GM23338 (cell line): ENCODE data around the gene SLC22A14. TPM values are rescaled to one million over a fixed set of nuclear protein-coding genes. Genes with fewer than 3 reads are reported as not detected.

ENCODE experiments used
- ATAC-seq: fragments of 200-7000 bp; cut with Tn5 transposase; 3 replicates; pipeline ENCODE4 v1.9.1; 2020
- DNase-seq: peaks from one replicate; pipeline ENCODE4 v3.0.0-alpha.2; 2015; ENCODE audit warnings: low spot score
- H2AFZ ChIP-seq: fragments of 200-600 bp; sonication (generic); 2 replicates; pipeline ENCODE4 v1.8.0; 2016; ENCODE audit warnings: antibody characterized with exemption, mild to moderate bottlenecking, moderate library complexity
- H3F3A ChIP-seq: fragments of 200-600 bp; sonication (generic); replicated peaks from 2 replicates; pipeline ENCODE4 v1.8.0; 2017; ENCODE audit warnings: antibody characterized with exemption, mixed run types, low read depth
- H3K27ac ChIP-seq: fragments of 200-600 bp; sonication (generic); 2 replicates; pipeline ENCODE4 v1.6.1; 2016; ENCODE audit warnings: low read depth
- H3K27me3 ChIP-seq: fragments of 200-600 bp; sonication (generic); 2 replicates; pipeline ENCODE4 v1.8.0; 2016; ENCODE audit warnings: mild to moderate bottlenecking, mixed run types, moderate library complexity; ENCODE audit not compliant: insufficient read depth
- H3K36me3 ChIP-seq: fragments of 200-600 bp; sonication (generic); 2 replicates; pipeline ENCODE4 v1.8.0; 2016; ENCODE audit warnings: mild to moderate bottlenecking; ENCODE audit not compliant: insufficient read depth
- H3K4me1 ChIP-seq: fragments of 200-600 bp; sonication (generic); 2 replicates; pipeline ENCODE4 v1.8.0; 2016; ENCODE audit warnings: mild to moderate bottlenecking, moderate library complexity; ENCODE audit not compliant: insufficient read depth
- H3K4me2 ChIP-seq: fragments of 200-600 bp; sonication (generic); 2 replicates; pipeline ENCODE4 v1.7.1; 2017; ENCODE audit warnings: mixed run types
- H3K4me3 ChIP-seq: fragments of 200-600 bp; sonication (generic); 2 replicates; pipeline ENCODE4 v1.6.1; 2016; ENCODE audit warnings: mixed run types
- H3K79me2 ChIP-seq: fragments of 200-600 bp; sonication (generic); replicated peaks from 2 replicates; pipeline ENCODE4 v1.8.0; 2017; ENCODE audit warnings: mild to moderate bottlenecking; ENCODE audit not compliant: insufficient read depth
- H3K9me2 ChIP-seq: fragments of 200-600 bp; sonication (generic); 2 replicates; pipeline ENCODE4 v1.8.0; 2017; ENCODE audit not compliant: insufficient read depth
- H4K20me1 ChIP-seq: fragments of 200-600 bp; sonication (generic); replicated peaks from 2 replicates; pipeline ENCODE4 v1.8.0; 2017; ENCODE audit warnings: mild to moderate bottlenecking; ENCODE audit not compliant: insufficient read depth
- H3K27ac Mint-ChIP-seq: 2 replicates; pipeline ENCODE4 v1.8.0; 2020; ENCODE audit warnings: inconsistent platforms, mild to moderate bottlenecking, moderate library complexity, mixed read lengths
- H3K27me3 Mint-ChIP-seq: 3 replicates; pipeline ENCODE4 v1.8.0; 2022; ENCODE audit warnings: low read depth, mild to moderate bottlenecking, moderate library complexity, mixed read lengths, inconsistent platforms; ENCODE audit not compliant: insufficient read depth, poor library complexity
- H3K36me3 Mint-ChIP-seq: 3 replicates; pipeline ENCODE4 v1.8.0; 2021; ENCODE audit warnings: low read depth, mild to moderate bottlenecking, inconsistent platforms, moderate library complexity, mixed read lengths
- H3K4me1 Mint-ChIP-seq: 3 replicates; pipeline ENCODE4 v1.8.0; 2020; ENCODE audit warnings: mild to moderate bottlenecking, inconsistent platforms, mixed read lengths
- H3K4me3 Mint-ChIP-seq: 3 replicates; pipeline ENCODE4 v1.8.0; 2021; ENCODE audit warnings: moderate library complexity, mild to moderate bottlenecking, inconsistent platforms, mixed read lengths
- H3K9me3 Mint-ChIP-seq: 3 replicates; pipeline ENCODE4 v1.8.0; 2020; ENCODE audit warnings: moderate library complexity, mild to moderate bottlenecking, inconsistent platforms, mixed read lengths
- CREB1 ChIP-seq: fragments of 250-450 bp; sonication (Bioruptor Pico); IDR thresholded peaks from 2 replicates; pipeline ENCODE4 v1.5.0; 2020; ENCODE audit warnings: low read depth, mild to moderate bottlenecking, moderate library complexity
- ETS1 ChIP-seq: IDR thresholded peaks from 2 replicates; pipeline ENCODE4 v1.6.1; 2016; ENCODE audit warnings: antibody characterized with exemption
- JUNB ChIP-seq: IDR thresholded peaks from one replicate; pipeline ENCODE4 v1.6.1; 2016; ENCODE audit warnings: antibody characterized with exemption; ENCODE audit not compliant: unreplicated experiment
- NANOG ChIP-seq: IDR thresholded peaks from 2 replicates; pipeline ENCODE4 v1.6.1; 2016; ENCODE audit warnings: antibody characterized with exemption, borderline replicate concordance
- REST ChIP-seq: IDR thresholded peaks from one replicate; pipeline ENCODE4 v1.6.1; 2018; ENCODE audit warnings: antibody characterized with exemption; ENCODE audit not compliant: unreplicated experiment
- STAT1 ChIP-seq: IDR thresholded peaks from one replicate; pipeline ENCODE4 v1.6.1; 2016; ENCODE audit warnings: antibody characterized with exemption; ENCODE audit not compliant: unreplicated experiment
- ZNF462 ChIP-seq: fragments of 250-450 bp; sonication (Bioruptor Pico); IDR thresholded peaks from 2 replicates; pipeline ENCODE4 v1.5.0; 2020; ENCODE audit warnings: mild to moderate bottlenecking, moderate library complexity
- polyA plus RNA-seq: library from polyadenylated mRNA; unstranded; fragments of >200 nt; fragmentation: Nextera tagmentation; extraction: Ambion mirVana; gene quantifications from 2 replicates; pipeline ENCODE4 v1.2.1, GENCODE V29; 2016
- total RNA-seq: library from RNA; depleted of rRNA; stranded (reverse); fragments of >200 nt; shearing (Covaris generic); gene quantifications from 2 replicates; pipeline ENCODE4 v1.2.3, GENCODE V29; 2014

SLC22A14 gene
- total and polyA plus RNA-seq, 2 experiments from 2014 or later = not detected

GRCh38 chr3:38283810-38284755, 2.0 kb downstream of the SLC22A14 start:
- H3K27ac ChIP-seq = no peak overlapping the region
- no peaks in the 10 kb centered on the region for H3K9me2 ChIP-seq
- no peaks in the 10 kb centered on the region for H3K36me3 ChIP-seq
- H4K20me1 ChIP-seq = no peaks in the 10 kb centered on the region
- H3K79me2 ChIP-seq = no peaks in the 10 kb centered on the region
- no peak overlapping the region for H2AFZ ChIP-seq
- H3F3A ChIP-seq = no peaks in the 10 kb centered on the region
- no peak overlapping the region for H3K4me3 ChIP-seq
- DNase-seq = no peak
- TF ChIP-seq JUNB = no peak
- no peak for TF ChIP-seq NANOG
- TF ChIP-seq ETS1 = no peak
- TF ChIP-seq REST = no peak
- no peak for TF ChIP-seq CREB1 (CRISPR knock-in tag)
- no peak for TF ChIP-seq ZNF462
- TF ChIP-seq STAT1 = no peak
- no peaks in the 10 kb centered on the region for H3K4me1 ChIP-seq
- H3K27ac Mint-ChIP-seq = no peak overlapping the region
- no peak for ATAC-seq
- peaks cover 5% of the 10 kb centered on the region for H3K27me3 Mint-ChIP-seq
- H3K4me3 Mint-ChIP-seq = no peak overlapping the region
- no peak overlapping the region for H3K4me2 ChIP-seq
- no peaks in the 10 kb centered on the region; the same call in 2 of the 3 replicates for H3K9me3 Mint-ChIP-seq
- H3K36me3 Mint-ChIP-seq = no peaks in the 10 kb centered on the region
- H3K27me3 ChIP-seq = no peaks in the 10 kb centered on the region
- H3K4me1 Mint-ChIP-seq = 0 out of 3 replicates have a peak, but pooled peaks cover 3% of the 10 kb centered on the region
